ENCODE measurements around the gene STX2.

- TF ChIP-seq POLR2A (IDR thresholded peaks at IDR 0.05): no peak
- TF ChIP-seq CTCF (IDR thresholded peaks at IDR 0.05): no peak
Measured at GRCh38 chr12:130742716-130743115, 96.3 kb downstream of the STX2 start.
